ENCODE data around the gene ABTB2.

GRCh38 chr11:34359548-34359891, 1.7 kb upstream of the ABTB2 start:
- no peak for TF ChIP-seq CTCF (IDR thresholded peaks at IDR 0.05)
- no peak for TF ChIP-seq POLR2A (IDR thresholded peaks at IDR 0.05)
- no peak for TF ChIP-seq POLR2AphosphoS5 (IDR thresholded peaks at IDR 0.05)
